GM23338 (cell line): ENCODE data around the gene ITPRID1. TPM values are rescaled to one million over a fixed set of nuclear protein-coding genes. Genes with fewer than 3 reads are reported as not detected.

Experiments used
- CREB1 ChIP-seq: fragments of 250-450 bp; sonication (Bioruptor Pico); IDR thresholded peaks from 2 replicates; pipeline ENCODE4 v1.5.0; 2020; ENCODE audit warnings: low read depth, mild to moderate bottlenecking, moderate library complexity
- EZH2phosphoT487 ChIP-seq: fragments of 200-600 bp; sonication (generic); IDR thresholded peaks from one replicate; pipeline ENCODE4 v1.8.1; 2018; ENCODE audit warnings: antibody characterized with exemption; ENCODE audit not compliant: unreplicated experiment
- NANOG ChIP-seq: IDR thresholded peaks from 2 replicates; pipeline ENCODE4 v1.6.1; 2016; ENCODE audit warnings: antibody characterized with exemption, borderline replicate concordance
- STAT1 ChIP-seq: IDR thresholded peaks from one replicate; pipeline ENCODE4 v1.6.1; 2016; ENCODE audit warnings: antibody characterized with exemption; ENCODE audit not compliant: unreplicated experiment
- ZNF114 ChIP-seq: fragments of 250-450 bp; sonication (Bioruptor Pico); IDR thresholded peaks from 2 replicates; pipeline ENCODE4 v1.5.0; 2020; ENCODE audit warnings: mild to moderate bottlenecking, moderate library complexity
- polyA plus RNA-seq: library from polyadenylated mRNA; unstranded; fragments of >200 nt; fragmentation: Nextera tagmentation; extraction: Ambion mirVana; gene quantifications from 2 replicates; pipeline ENCODE4 v1.2.1, GENCODE V29; 2016
- total RNA-seq: library from RNA; depleted of rRNA; stranded (reverse); fragments of >200 nt; shearing (Covaris generic); gene quantifications from 2 replicates; pipeline ENCODE4 v1.2.3, GENCODE V29; 2014
- TF ChIP-seq, protein P1 (sequence below): fragments of 250-450 bp; sonication (Bioruptor Pico); IDR thresholded peaks from 2 replicates; pipeline ENCODE4 v1.5.0; 2020; ENCODE audit warnings: mild to moderate bottlenecking, moderate library complexity
- TF ChIP-seq, protein P2 (sequence below), 2 experiments: fragments of 200-600 bp in 1 of 2; sonication (generic) in 1 of 2; conservative IDR thresholded peaks; 2 replicates each; pipeline versions ENCODE4 v1.5.1 to v1.6.1; 2016 to 2017; ENCODE audit warnings: antibody characterized with exemption in 2 of 2, low read depth in 2 of 2, mild to moderate bottlenecking in 2 of 2, moderate library complexity in 1 of 2
- TF ChIP-seq, protein P3 (sequence below): IDR thresholded peaks from 2 replicates; pipeline ENCODE4 v1.6.1; 2016; ENCODE audit warnings: antibody characterized with exemption

Gene ITPRID1
- total and polyA plus RNA-seq, 2 experiments from 2014 or later: 0.05 to 0.45 TPM

DNA sequence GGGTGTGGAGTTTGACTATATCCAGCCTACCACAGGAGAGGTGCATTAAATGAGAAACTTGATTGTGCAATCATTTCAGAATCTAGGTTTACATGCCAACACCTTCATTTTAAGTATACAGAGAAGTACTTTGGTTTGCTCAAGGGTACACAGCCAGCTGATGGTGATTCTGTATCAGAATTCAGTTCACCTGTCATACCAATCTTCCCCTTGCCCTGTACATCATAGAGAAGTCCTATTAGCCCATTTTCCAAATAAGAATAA lies 138.1 kb downstream of the ITPRID1 start (continued):
- TF ChIP-seq, protein P1, sequence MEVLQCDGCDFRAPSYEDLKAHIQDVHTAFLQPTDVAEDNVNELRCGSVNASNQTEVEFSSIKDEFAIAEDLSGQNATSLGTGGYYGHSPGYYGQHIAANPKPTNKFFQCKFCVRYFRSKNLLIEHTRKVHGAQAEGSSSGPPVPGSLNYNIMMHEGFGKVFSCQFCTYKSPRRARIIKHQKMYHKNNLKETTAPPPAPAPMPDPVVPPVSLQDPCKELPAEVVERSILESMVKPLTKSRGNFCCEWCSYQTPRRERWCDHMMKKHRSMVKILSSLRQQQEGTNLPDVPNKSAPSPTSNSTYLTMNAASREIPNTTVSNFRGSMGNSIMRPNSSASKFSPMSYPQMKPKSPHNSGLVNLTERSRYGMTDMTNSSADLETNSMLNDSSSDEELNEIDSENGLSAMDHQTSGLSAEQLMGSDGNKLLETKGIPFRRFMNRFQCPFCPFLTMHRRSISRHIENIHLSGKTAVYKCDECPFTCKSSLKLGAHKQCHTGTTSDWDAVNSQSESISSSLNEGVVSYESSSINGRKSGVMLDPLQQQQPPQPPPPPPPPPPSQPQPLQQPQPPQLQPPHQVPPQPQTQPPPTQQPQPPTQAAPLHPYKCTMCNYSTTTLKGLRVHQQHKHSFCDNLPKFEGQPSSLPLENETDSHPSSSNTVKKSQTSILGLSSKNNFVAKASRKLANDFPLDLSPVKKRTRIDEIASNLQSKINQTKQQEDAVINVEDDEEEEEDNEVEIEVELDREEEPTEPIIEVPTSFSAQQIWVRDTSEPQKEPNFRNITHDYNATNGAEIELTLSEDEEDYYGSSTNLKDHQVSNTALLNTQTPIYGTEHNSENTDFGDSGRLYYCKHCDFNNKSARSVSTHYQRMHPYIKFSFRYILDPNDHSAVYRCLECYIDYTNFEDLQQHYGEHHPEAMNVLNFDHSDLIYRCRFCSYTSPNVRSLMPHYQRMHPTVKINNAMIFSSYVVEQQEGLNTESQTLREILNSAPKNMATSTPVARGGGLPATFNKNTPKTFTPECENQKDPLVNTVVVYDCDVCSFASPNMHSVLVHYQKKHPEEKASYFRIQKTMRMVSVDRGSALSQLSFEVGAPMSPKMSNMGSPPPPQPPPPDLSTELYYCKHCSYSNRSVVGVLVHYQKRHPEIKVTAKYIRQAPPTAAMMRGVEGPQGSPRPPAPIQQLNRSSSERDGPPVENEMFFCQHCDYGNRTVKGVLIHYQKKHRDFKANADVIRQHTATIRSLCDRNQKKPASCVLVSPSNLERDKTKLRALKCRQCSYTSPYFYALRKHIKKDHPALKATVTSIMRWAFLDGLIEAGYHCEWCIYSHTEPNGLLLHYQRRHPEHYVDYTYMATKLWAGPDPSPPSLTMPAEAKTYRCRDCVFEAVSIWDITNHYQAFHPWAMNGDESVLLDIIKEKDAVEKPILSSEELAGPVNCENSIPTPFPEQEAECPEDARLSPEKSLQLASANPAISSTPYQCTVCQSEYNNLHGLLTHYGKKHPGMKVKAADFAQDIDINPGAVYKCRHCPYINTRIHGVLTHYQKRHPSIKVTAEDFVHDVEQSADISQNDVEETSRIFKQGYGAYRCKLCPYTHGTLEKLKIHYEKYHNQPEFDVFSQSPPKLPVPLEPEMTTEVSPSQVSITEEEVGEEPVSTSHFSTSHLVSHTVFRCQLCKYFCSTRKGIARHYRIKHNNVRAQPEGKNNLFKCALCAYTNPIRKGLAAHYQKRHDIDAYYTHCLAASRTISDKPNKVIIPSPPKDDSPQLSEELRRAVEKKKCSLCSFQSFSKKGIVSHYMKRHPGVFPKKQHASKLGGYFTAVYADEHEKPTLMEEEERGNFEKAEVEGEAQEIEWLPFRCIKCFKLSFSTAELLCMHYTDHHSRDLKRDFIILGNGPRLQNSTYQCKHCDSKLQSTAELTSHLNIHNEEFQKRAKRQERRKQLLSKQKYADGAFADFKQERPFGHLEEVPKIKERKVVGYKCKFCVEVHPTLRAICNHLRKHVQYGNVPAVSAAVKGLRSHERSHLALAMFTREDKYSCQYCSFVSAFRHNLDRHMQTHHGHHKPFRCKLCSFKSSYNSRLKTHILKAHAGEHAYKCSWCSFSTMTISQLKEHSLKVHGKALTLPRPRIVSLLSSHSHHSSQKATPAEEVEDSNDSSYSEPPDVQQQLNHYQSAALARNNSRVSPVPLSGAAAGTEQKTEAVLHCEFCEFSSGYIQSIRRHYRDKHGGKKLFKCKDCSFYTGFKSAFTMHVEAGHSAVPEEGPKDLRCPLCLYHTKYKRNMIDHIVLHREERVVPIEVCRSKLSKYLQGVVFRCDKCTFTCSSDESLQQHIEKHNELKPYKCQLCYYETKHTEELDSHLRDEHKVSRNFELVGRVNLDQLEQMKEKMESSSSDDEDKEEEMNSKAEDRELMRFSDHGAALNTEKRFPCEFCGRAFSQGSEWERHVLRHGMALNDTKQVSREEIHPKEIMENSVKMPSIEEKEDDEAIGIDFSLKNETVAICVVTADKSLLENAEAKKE: no peak
- TF ChIP-seq, protein P2, sequence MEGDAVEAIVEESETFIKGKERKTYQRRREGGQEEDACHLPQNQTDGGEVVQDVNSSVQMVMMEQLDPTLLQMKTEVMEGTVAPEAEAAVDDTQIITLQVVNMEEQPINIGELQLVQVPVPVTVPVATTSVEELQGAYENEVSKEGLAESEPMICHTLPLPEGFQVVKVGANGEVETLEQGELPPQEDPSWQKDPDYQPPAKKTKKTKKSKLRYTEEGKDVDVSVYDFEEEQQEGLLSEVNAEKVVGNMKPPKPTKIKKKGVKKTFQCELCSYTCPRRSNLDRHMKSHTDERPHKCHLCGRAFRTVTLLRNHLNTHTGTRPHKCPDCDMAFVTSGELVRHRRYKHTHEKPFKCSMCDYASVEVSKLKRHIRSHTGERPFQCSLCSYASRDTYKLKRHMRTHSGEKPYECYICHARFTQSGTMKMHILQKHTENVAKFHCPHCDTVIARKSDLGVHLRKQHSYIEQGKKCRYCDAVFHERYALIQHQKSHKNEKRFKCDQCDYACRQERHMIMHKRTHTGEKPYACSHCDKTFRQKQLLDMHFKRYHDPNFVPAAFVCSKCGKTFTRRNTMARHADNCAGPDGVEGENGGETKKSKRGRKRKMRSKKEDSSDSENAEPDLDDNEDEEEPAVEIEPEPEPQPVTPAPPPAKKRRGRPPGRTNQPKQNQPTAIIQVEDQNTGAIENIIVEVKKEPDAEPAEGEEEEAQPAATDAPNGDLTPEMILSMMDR (conservative IDR thresholded peaks at IDR 0.05; ENCODE audit: low read depth in 2 of 2): no peak
- TF ChIP-seq NANOG (no peak), EZH2phosphoT487 (no peak), STAT1 (no peak), CREB1 (no peak), ZNF114 (CRISPR knock-in tag) (no peak)
- TF ChIP-seq, protein P3, sequence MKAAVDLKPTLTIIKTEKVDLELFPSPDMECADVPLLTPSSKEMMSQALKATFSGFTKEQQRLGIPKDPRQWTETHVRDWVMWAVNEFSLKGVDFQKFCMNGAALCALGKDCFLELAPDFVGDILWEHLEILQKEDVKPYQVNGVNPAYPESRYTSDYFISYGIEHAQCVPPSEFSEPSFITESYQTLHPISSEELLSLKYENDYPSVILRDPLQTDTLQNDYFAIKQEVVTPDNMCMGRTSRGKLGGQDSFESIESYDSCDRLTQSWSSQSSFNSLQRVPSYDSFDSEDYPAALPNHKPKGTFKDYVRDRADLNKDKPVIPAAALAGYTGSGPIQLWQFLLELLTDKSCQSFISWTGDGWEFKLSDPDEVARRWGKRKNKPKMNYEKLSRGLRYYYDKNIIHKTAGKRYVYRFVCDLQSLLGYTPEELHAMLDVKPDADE: no peak
